HFFc6 (cell line): Measurements from ENCODE around the gene CHKB. TPM values are rescaled to one million over a fixed set of nuclear protein-coding genes. Genes with fewer than 3 reads are reported as not detected.
"Not testable (repeated sequence)": the region's sequence is repeated elsewhere in the genome, so short reads cannot be mapped to it uniquely, and the experiment has no call there.

ENCODE experiments used
- DNase-seq: peaks from one replicate; pipeline ENCODE4 v3.0.0-alpha.2; 2018
- H3K27ac Mint-ChIP-seq: 2 replicates; pipeline ENCODE4 v1.8.0; 2020; ENCODE audit warnings: mild to moderate bottlenecking, mixed read lengths
- H3K27me3 Mint-ChIP-seq: 2 replicates; pipeline ENCODE4 v1.8.0; 2021; ENCODE audit warnings: mild to moderate bottlenecking, moderate library complexity, mixed read lengths; ENCODE audit not compliant: insufficient read depth
- H3K36me3 Mint-ChIP-seq: 2 replicates; pipeline ENCODE4 v1.8.0; 2021; ENCODE audit warnings: low read depth, mixed read lengths
- H3K4me1 Mint-ChIP-seq: 2 replicates; pipeline ENCODE4 v1.8.0; 2020; ENCODE audit warnings: low read depth, mixed read lengths
- H3K4me3 Mint-ChIP-seq: 2 replicates; pipeline ENCODE4 v1.8.0; 2020; ENCODE audit warnings: mild to moderate bottlenecking, moderate library complexity, mixed read lengths
- H3K9me3 Mint-ChIP-seq: 2 replicates; pipeline ENCODE4 v1.8.0; 2020; ENCODE audit warnings: mild to moderate bottlenecking, mixed read lengths
- CTCF ChIP-seq: fragments of 200-600 bp; sonication (generic); IDR thresholded peaks from 2 replicates; pipeline ENCODE4 v1.5.0; 2021; ENCODE audit warnings: antibody characterized with exemption, mild to moderate bottlenecking
- total RNA-seq, 6 experiments: library from RNA; stranded (reverse); fragmentation: NEBNext Ultra II Directional; extraction: Animal tissue kit (Norgen Biotek cat#: 25700); gene quantifications; 2 replicates in 1 of 6; 3 replicates in 5 of 6; pipeline ENCODE4 v1.2.3, GENCODE V29; 2021

CHKB gene
- total RNA-seq, 6 experiments from 2014 or later = 21.1 to 26.2 (median 25.2) TPM

- H3K9me3 Mint-ChIP-seq = no peaks in the 10 kb centered on the region
- no peak for DNase-seq
- no peaks in the 10 kb centered on the region for H3K36me3 Mint-ChIP-seq
- no peak within 1 kb of the TSS for H3K27ac Mint-ChIP-seq
- peaks cover 20% of the 10 kb centered on the region for H3K4me1 Mint-ChIP-seq
- TF ChIP-seq CTCF = peak; percentile 29; the same call in 1 of the 2 replicates
- peaks cover 36% of the 10 kb centered on the region for H3K27me3 Mint-ChIP-seq
- H3K4me3 Mint-ChIP-seq = no peak within 1 kb of the TSS
Observed at GRCh38 chr22:50545522-50546325, 36.9 kb downstream of the CHKB start, which contains the start of gene KLHDC7B. Gene KLHDC7B, plus strand, starts transcription at chr22:50545899. Its CDS starts 345 bp downstream, at chr22:50546244.

DNA sequence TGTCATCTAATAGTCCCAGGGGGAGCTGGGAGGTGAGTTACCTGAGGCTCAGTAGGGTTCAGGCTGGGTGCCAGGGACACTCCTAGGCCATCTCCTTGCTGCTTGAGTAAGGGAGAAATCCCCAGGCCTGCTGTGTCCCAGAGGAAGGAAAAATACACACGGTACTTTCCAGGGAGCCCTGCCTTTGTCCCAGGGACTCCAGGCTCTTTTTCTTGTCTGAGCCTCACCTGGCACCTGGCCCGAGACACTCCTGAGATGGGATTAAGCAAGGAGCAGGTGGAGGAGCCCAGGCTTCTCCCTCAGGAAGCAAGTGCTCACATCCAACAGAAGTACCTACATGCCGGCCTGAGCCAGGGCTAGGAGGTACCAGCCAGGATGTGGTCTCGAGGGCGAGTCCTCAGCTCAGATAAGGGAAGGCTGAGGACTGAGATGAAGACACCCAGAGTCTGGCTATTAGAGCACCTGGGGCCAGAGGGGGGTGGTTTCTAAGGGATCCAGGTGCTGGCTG is 37.8 kb downstream of the CHKB start:
- Mint-ChIP-seq H3K36me3 (no peaks in the 10 kb centered on the region), H3K27ac (no peak overlapping the region; the same call in 1 of the 2 replicates), H3K4me3 (no peak overlapping the region), H3K4me1 (peaks cover 29% of the 10 kb centered on the region), H3K27me3 (peaks cover 29% of the 10 kb centered on the region), H3K9me3 (no peaks in the 10 kb centered on the region)
- DNase-seq = no peak
- no peak for TF ChIP-seq CTCF

GRCh38 chr22:50544078-50544745 is 38.4 kb downstream of the CHKB start:
- Mint-ChIP-seq H3K4me3 (no peak overlapping the region), H3K36me3 (no peaks in the 10 kb centered on the region), H3K4me1 (peaks cover 35% of the 10 kb centered on the region), H3K27me3 (peaks cover 24% of the 10 kb centered on the region), H3K27ac (no peak overlapping the region; the same call in 1 of the 2 replicates), H3K9me3 (no peaks in the 10 kb centered on the region)
- TF ChIP-seq CTCF = peak; percentile 66
- DNase-seq = peak; percentile 55

GRCh38 chr22:50542416-50542927 is 40.2 kb downstream of the CHKB start:
- Mint-ChIP-seq H3K4me3 (no peak overlapping the region), H3K27ac (peak overlapping the region; percentile 72; the same call in 1 of the 2 replicates), H3K4me1 (peaks cover 37% of the 10 kb centered on the region), H3K27me3 (peaks cover 16% of the 10 kb centered on the region), H3K9me3 (no peaks in the 10 kb centered on the region), H3K36me3 (no peaks in the 10 kb centered on the region)
- TF ChIP-seq CTCF = peak; percentile 49; the same call in 1 of the 2 replicates
- DNase-seq = peak; percentile 35

DNA sequence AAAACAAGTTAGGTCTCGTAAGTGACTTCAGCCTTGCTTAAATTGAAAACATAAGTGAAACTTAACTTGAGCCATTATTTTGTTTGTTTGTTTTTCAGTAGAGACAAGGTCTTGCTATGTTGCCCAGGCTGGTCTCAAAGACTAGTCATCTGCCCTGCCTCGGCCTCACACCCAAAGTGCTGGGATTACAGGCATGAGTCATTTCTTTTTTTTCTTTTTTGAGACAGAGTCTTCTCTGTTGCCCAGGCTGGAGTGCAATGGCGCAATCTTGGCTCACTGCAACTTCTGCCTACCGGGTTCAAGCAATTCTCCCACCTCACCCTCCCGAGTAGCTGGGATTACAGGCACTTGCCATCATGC is 41.0 kb downstream of the CHKB start:
- DNase-seq = peak; percentile 89
- H3K4me1 Mint-ChIP-seq = peaks cover 37% of the 10 kb centered on the region
- H3K27ac Mint-ChIP-seq = peak overlapping the region; percentile 72
- not testable (repeated sequence) for H3K36me3 Mint-ChIP-seq, H3K9me3 Mint-ChIP-seq
- peak overlapping the region; percentile 28; the same call in 1 of the 2 replicates for H3K4me3 Mint-ChIP-seq
- peaks cover 15% of the 10 kb centered on the region for H3K27me3 Mint-ChIP-seq
